HG03159 (cell line): Measurements from ENCODE around the gene DUSP22.

Experiments
- ATAC-seq: cut with Tn5 transposase; IDR thresholded peaks from one replicate; pipeline ENCODE4 v1.9.1; 2021; ENCODE audit warnings: mild to moderate bottlenecking, moderate library complexity; ENCODE audit not compliant: unreplicated experiment

DUSP22 gene

GRCh38 chr6:349491-349921 lies 57.2 kb downstream of the DUSP22 start:
- no peak for ATAC-seq

- no peak for ATAC-seq
Measured at GRCh38 chr6:350371-350770, 58.1 kb downstream of the DUSP22 start.

GRCh38 chr6:351011-351866 lies 59.0 kb downstream of the DUSP22 start:
- ATAC-seq = no peak

GRCh38 chr6:351867-352289 lies 59.6 kb downstream of the DUSP22 start:
- ATAC-seq = no peak

- ATAC-seq = no peak
Measured at GRCh38 chr6:352474-352873, 60.2 kb downstream of the DUSP22 start.

- ATAC-seq = no peak
Measured at GRCh38 chr6:352896-353470, 60.7 kb downstream of the DUSP22 start.

GRCh38 chr6:353642-354614 lies 61.6 kb downstream of the DUSP22 start:
- ATAC-seq = no peak

GRCh38 chr6:354631-355280 lies 62.5 kb downstream of the DUSP22 start:
- no peak for ATAC-seq

- no peak for ATAC-seq
Measured at GRCh38 chr6:355373-356208, 63.3 kb downstream of the DUSP22 start.

- ATAC-seq = no peak
Measured at GRCh38 chr6:356828-357251, 64.6 kb downstream of the DUSP22 start.

- ATAC-seq = no peak
Measured at GRCh38 chr6:357261-357790, 65.0 kb downstream of the DUSP22 start.

GRCh38 chr6:357791-358341 lies 65.6 kb downstream of the DUSP22 start:
- ATAC-seq = no peak

GRCh38 chr6:358432-358831 lies 66.1 kb downstream of the DUSP22 start:
- ATAC-seq = no peak

- no peak for ATAC-seq
Measured at GRCh38 chr6:358847-359246, 66.6 kb downstream of the DUSP22 start.

- no peak for ATAC-seq
Measured at GRCh38 chr6:359261-360035, 67.2 kb downstream of the DUSP22 start.

GRCh38 chr6:360349-360748 lies 68.1 kb downstream of the DUSP22 start:
- ATAC-seq = no peak

GRCh38 chr6:360764-361373 lies 68.6 kb downstream of the DUSP22 start:
- no peak for ATAC-seq
